ENCODE measurements around the gene TMPRSS3.

- TF ChIP-seq CTCF (IDR thresholded peaks at IDR 0.05) (no peak), ZFX (IDR thresholded peaks at IDR 0.05; ENCODE audit: borderline replicate concordance) (no peak)
Observed at GRCh38 chr21:42429021-42429420, 33.2 kb upstream of the TMPRSS3 start.

All from 22Rv1 (cell line).